HG02678 (cell line): ENCODE data around the gene UNC5CL.
"Not testable (repeated sequence)": the region's sequence is repeated elsewhere in the genome, so short reads cannot be mapped to it uniquely, and the experiment has no call there.

ENCODE experiments used
- ATAC-seq: cut with Tn5 transposase; IDR thresholded peaks from one replicate; pipeline ENCODE4 v1.9.1; 2021; ENCODE audit warnings: mild to moderate bottlenecking, moderate library complexity; ENCODE audit not compliant: unreplicated experiment

UNC5CL gene

DNA sequence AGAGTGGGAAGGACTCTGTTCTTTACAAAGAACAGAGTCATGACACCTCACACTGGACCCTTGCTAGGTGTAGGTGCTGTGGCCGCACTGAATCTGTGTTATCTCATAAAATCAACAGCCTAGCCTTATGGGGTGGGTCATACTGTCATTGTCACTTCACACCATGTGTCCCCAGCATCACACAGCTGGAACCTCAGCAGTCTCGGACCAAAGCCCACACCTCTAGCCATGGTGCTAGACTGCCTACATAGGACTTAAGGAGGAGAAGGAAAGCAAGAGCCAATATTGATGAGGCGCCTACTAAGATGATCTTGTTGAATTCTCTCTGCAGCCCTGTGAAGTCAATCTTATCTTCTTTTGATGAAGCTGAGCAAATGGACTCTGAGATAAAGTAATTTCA lies 31.0 kb downstream of the UNC5CL start:
- no peak for ATAC-seq

DNA sequence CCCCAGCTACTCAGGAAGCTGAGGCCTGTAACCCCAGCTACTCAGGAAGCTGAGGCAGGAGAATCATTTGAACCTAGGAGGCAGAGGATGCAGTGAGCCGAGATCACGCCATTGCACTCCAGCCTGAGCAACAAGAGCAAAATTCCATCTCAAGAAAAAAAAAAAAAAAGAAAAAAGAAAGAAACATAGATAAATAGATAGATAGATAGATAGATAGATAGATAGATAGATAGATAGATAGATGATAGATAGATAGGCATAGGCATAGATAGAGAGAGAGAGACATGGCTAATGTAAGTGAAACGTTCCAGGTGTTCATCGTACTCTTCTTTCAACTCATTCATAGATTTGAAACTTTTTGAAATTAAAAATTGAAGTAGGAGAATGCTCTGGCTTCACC lies 32.0 kb downstream of the UNC5CL start:
- not testable (repeated sequence) for ATAC-seq

GRCh38 chr6:41006217-41006616 lies 32.8 kb downstream of the UNC5CL start:
- not testable (repeated sequence) for ATAC-seq

- ATAC-seq, result no peak
Observed at GRCh38 chr6:41002168-41002567, 36.9 kb downstream of the UNC5CL start.

DNA sequence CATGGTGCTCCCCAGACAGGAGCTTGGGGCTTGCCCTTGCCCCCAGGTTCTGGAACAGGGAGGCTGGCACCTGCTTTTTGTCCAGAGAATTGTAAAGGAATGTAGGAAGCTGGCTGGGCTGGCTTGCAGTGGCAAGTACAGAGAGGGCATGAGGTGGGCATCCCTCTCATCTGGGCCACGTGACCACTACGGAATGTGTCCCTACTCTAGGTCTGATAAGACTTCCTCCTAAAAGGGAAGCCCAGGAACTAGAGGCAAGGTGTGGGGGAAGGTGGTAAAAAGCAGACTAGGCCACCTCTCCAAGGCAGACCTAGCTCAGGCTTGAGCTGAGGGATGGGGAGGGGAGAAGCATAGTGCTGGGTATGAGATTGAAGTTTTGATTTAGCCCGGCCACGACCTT lies 38.8 kb downstream of the UNC5CL start:
- ATAC-seq, result no peak

GRCh38 chr6:40999569-40999968 lies 39.5 kb downstream of the UNC5CL start:
- no peak for ATAC-seq

GRCh38 chr6:40998661-40999060 lies 40.4 kb downstream of the UNC5CL start:
- ATAC-seq, result no peak

- no peak for ATAC-seq
Observed at GRCh38 chr6:40997234-40997957, 41.6 kb downstream of the UNC5CL start.

DNA sequence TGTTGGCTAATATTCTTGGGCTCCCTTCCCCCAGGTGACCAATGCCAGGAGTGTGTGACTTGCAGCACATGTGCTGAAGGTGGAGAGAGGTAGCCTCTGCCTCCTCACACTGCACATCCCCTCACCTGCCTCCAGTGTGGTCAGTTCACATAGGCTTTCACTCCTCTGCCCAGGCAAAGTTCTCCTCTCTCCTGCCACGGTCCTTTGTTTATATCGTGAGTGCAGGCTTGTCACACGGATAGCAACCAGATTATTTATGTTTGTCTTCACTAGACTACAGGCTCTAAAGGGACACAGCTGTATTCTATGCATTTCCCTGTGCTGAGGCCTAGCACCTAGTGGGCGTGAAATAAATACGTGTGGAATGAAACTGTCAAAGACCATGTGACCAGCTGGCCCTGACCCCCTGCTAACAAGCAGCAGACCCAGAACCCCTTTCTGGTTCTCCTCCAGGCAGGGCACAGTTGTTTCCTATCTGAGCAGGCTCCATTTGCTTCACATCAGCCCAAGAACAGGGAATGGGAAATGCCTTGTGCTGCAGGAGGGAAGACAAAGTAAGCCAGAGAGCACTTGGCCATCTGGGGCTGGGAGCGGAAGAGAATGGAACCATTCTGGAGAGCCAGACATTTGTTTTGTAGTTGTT lies 42.3 kb downstream of the UNC5CL start:
- no peak for ATAC-seq

GRCh38 chr6:40992746-40993145 lies 46.3 kb downstream of the UNC5CL start:
- no peak for ATAC-seq

- no peak for ATAC-seq
Observed at GRCh38 chr6:40990301-40990700, 48.7 kb downstream of the UNC5CL start.

GRCh38 chr6:40989204-40990169 lies 49.5 kb downstream of the UNC5CL start:
- ATAC-seq, result no peak

- no peak for ATAC-seq
Observed at GRCh38 chr6:40988634-40989033, 50.4 kb downstream of the UNC5CL start.

DNA sequence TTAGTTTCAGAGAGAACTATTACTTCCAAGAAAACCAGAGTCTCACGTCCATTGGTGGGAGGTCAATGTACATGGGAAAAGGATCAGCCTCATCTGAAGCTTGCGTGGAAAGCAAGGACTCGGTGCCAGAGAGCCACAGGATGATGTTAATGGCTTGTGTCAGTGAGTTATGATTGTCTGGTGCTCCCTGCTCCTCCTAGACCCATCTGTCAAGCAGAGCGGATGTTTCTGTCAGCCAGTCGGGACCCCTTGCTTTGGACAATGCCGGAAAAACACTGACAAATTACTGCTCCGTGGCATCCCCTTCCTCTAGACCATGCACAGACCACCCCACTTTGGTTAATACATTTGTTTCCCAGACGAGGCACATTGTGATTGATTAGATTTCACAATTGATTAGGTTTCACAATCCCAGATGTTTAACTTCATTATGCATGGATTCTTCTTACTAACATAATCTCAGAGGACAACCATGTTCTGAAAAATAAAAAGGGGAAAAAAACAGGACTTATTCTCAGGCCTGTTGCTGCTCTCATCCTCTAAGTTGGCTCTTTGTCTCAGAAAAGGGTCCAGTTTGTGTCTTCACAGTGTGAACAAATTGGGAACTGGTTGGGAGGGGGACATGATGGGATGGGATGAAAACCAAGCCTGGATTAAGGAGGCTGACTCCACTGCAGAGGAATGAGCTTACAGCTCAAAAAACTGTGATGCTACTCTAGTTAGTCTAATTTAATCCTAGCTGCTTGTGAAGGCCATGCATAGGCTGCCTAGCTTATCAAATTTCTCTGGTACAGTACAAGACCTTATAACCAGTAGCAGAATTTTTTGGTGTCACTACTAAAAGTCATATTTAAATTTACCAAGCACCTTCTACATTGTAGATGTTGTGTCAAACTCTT lies 51.9 kb downstream of the UNC5CL start:
- no peak for ATAC-seq

- no peak for ATAC-seq
Observed at GRCh38 chr6:40986364-40986763, 52.7 kb downstream of the UNC5CL start.

- no peak for ATAC-seq
Observed at GRCh38 chr6:40983752-40984151, 55.3 kb downstream of the UNC5CL start.

- no peak for ATAC-seq
Observed at GRCh38 chr6:40982917-40983316, 56.1 kb downstream of the UNC5CL start.

DNA sequence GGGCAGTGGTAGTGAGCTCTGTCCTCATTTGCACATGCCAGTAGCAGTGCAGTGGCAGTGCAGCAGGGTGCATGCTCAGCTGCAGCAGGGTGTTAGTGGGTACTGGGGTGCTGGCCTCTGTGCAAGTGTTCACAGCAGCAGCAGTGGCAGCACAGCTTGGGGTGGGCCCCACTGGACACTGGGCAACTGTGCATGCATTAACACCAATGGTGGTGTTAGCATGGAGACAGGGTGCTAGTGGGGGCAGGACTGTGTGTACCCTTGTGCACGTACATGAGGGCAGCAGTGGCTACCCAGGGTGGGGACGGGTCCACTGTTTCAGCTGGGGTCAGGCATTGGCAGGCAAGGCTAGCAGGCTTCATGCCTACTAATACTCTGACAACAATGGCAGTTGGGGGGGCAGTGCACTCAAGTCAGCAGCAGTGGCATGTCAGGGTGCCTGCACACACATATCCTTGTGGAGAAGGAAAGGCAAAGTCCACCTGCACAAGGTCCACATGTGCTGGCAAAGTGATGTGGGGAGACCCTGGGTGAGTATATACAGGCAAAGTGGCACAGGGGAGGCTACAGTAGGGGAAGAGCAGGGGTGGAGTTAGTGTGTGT lies 60.2 kb downstream of the UNC5CL start:
- no peak for ATAC-seq

DNA sequence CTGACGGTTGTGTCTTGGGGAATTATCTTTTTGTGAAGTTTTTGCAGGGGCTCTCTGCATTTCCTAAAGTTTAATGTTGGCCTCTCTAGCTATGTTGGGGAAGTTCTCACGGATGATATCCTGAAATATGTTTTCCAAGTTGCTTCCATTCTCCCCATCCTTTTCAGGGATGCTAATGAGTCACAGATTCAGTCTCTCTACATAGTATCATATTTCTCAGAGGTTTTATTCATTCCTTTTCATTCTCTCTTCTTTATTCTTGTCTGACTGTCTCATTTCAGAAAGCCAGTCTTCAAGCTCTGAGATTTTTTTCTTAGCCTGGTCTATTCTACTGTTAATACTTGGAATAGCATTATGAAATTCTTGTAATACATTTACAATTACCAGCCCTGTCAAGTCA lies 61.3 kb downstream of the UNC5CL start:
- no peak for ATAC-seq

- ATAC-seq, result no peak
Observed at GRCh38 chr6:40977085-40977484, 61.9 kb downstream of the UNC5CL start.
